K562 (cell line): ENCODE measurements around the gene SCN4A. TPM values are rescaled to one million over a fixed set of nuclear protein-coding genes. Genes with fewer than 3 reads are reported as not detected.

Experiments used
- ATAC-seq: fragments of 200-7000 bp; cut with Tn5 transposase; 3 replicates; pipeline ENCODE4 v1.9.1; 2020; ENCODE audit warnings: moderate library complexity
- BruUV-seq: library from RNA; stranded (reverse); fragments of 400-500 nt; replicated peaks from 2 replicates; lab custom pipeline; 2021; lab: Mats Ljungman, UMichigan
- CTCF ChIA-PET: fragments of 300-600 bp; formaldehyde crosslinking; extraction: SDS; loops from one replicate; lab custom pipeline; 2021; ENCODE audit warnings: low intra/inter-chr PET ratio; lab: Yijun Ruan, JAX
- POLR2A ChIA-PET: fragments of 300-600, 350-650 bp; sonication (Branson Sonifier 250); formaldehyde crosslinking; extraction: SDS; loops from one replicate; lab custom pipeline; 2021; ENCODE audit warnings: antibody characterized with exemption, inconsistent platforms; lab: Yijun Ruan, JAX
- DNase-seq, 4 experiments: peaks; one replicate each; pipeline versions ENCODE4 v3.0.0 to v3.0.0-alpha.2; 2011 to 2018; ENCODE audit warnings: low spot score in 3 of 4, mixed read lengths in 3 of 4; ENCODE audit errors: extremely low read depth in 1 of 4
- FAIRE-seq: peaks from 2 replicates; lab custom pipeline; 2011; peaks lifted over from hg19 to GRCh38; lab: Jason Lieb, UNC
- H2AFZ ChIP-seq: 2 replicates; pipeline ENCODE4 v1.6.0; 2011; ENCODE audit warnings: low read depth, low read length, control low read depth, inconsistent platforms
- H3K27ac ChIP-seq: fragments of 200-600 bp; 3 replicates; pipeline ENCODE4 v1.8.0; 2011; ENCODE audit warnings: low read depth, mild to moderate bottlenecking, control low read depth, inconsistent platforms, low read length, moderate library complexity, mixed read lengths; ENCODE audit errors: extremely low read depth
- H3K27me3 ChIP-seq, 2 experiments: fragments of 300-600 bp in 1 of 2; 2 replicates in 1 of 2; 3 replicates in 1 of 2; pipeline versions ENCODE4 v1.6.0 to v1.8.0; 2011; ENCODE audit warnings: inconsistent platforms in 2 of 2, low read length in 2 of 2, mild to moderate bottlenecking in 1 of 2, mixed read lengths in 1 of 2, moderate library complexity in 1 of 2; ENCODE audit not compliant: control insufficient read depth in 2 of 2, insufficient read depth in 2 of 2
- H3K36me3 ChIP-seq: fragments of 300-600 bp; 3 replicates; pipeline ENCODE4 v1.8.0; 2011; ENCODE audit warnings: mild to moderate bottlenecking, low read length, inconsistent platforms; ENCODE audit not compliant: control insufficient read depth, insufficient read depth
- H3K4me1 ChIP-seq, 2 experiments: fragments of 200-600 bp in 1 of 2; replicated peaks in 1 of 2; 2 replicates in 1 of 2; 3 replicates in 1 of 2; pipeline versions ENCODE4 v1.5.1 to v1.8.0; 2011; ENCODE audit warnings: inconsistent platforms in 2 of 2, low read length in 2 of 2, mild to moderate bottlenecking in 1 of 2, mixed read lengths in 1 of 2, moderate library complexity in 1 of 2; ENCODE audit not compliant: control insufficient read depth in 2 of 2, insufficient read depth in 2 of 2
- H3K4me2 ChIP-seq: 2 replicates; pipeline ENCODE4 v1.6.1; 2011; ENCODE audit warnings: low read length, control low read depth, inconsistent platforms, mixed read lengths; ENCODE audit not compliant: insufficient read depth
- H3K4me3 ChIP-seq: fragments of 200-600 bp; sonication (generic), shearing (Covaris generic); 2 replicates; pipeline ENCODE4 v1.5.1; 2016; ENCODE audit warnings: control low read depth, inconsistent platforms
- H3K79me2 ChIP-seq: fragments of 200-600 bp; 3 replicates; pipeline ENCODE4 v1.8.0; 2011; ENCODE audit warnings: low read length, inconsistent platforms; ENCODE audit not compliant: control insufficient read depth, insufficient read depth
- H3K9ac ChIP-seq, 2 experiments: 2 replicates each; pipeline versions ENCODE4 v1.6.0 to v1.6.1; 2011; ENCODE audit warnings: low read depth in 2 of 2, low read length in 2 of 2, control low read depth in 1 of 2, inconsistent platforms in 1 of 2, mild to moderate bottlenecking in 1 of 2, mixed read lengths in 1 of 2; ENCODE audit not compliant: insufficient read depth in 1 of 2
- H3K9me1 ChIP-seq: one replicate; pipeline ENCODE4 v1.6.0; 2011; ENCODE audit warnings: inconsistent platforms, mild to moderate bottlenecking, low read length, moderate library complexity; ENCODE audit not compliant: control insufficient read depth, insufficient read depth
- H3K9me3 ChIP-seq: replicated peaks from 2 replicates; pipeline ENCODE4 v1.5.1; 2011; ENCODE audit warnings: low read depth, low read length, inconsistent platforms; ENCODE audit not compliant: control insufficient read depth, insufficient read depth
- H4K20me1 ChIP-seq: replicated peaks from 2 replicates; pipeline ENCODE4 v1.6.1; 2011; ENCODE audit warnings: low read length, inconsistent platforms, mixed read lengths; ENCODE audit not compliant: control insufficient read depth, insufficient read depth
- BCOR ChIP-seq: fragments of 450-650 bp; IDR thresholded peaks from 2 replicates; pipeline ENCODE4 v1.6.1; 2016
- ESRRA ChIP-seq: fragments of 450-650 bp; IDR thresholded peaks from 2 replicates; pipeline ENCODE4 v1.6.1; 2014; ENCODE audit warnings: low read depth, mild to moderate bottlenecking, moderate library complexity, borderline replicate concordance
- SMARCA5 ChIP-seq: fragments of 450-650 bp; IDR thresholded peaks from 2 replicates; pipeline ENCODE4 v1.6.1; 2016
- STAT5A ChIP-seq: IDR thresholded peaks from 2 replicates; pipeline ENCODE4 v1.6.1; 2012; ENCODE audit warnings: low read length, inconsistent platforms, borderline replicate concordance
- ZFP36 ChIP-seq: fragments of 150-350 bp; IDR thresholded peaks from 2 replicates; pipeline ENCODE4 v1.6.1; 2018; ENCODE audit warnings: low read length, low read depth; ENCODE audit not compliant: partially characterized antibody
- WGBS: fragments of 100-300 bp; shearing (Covaris generic); methylation state at CpG from one replicate; pipeline ENCODE4 v1.1.6; 2016; ENCODE audit warnings: low coverage, mixed read lengths; ENCODE audit not compliant: insufficient coverage; ENCODE audit errors: missing lambda C conversion rate; 5-methylcytosine and 5-hydroxymethylcytosine counted together
- in situ Hi-C: fragments of 300-500 bp; cut with MboI; formaldehyde crosslinking; loops from 4 replicates; pipeline ENCODE4 v1.15.0; 2018; ENCODE audit warnings: inconsistent platforms, mixed read lengths
- intact Hi-C: fragments of 100-400 bp; cut with micrococcal nuclease; formaldehyde crosslinking; loops from 2 replicates; pipeline ENCODE4 v1.14.2; 2022
- polyA plus RNA-seq, 8 experiments: library from polyadenylated mRNA; depleted of rRNA in 4 of 8; stranded (reverse) in 5 of 8; unstranded in 3 of 8; fragments of >200 nt; fragmentation: Nextera tagmentation in 2 of 8; fragmentation: Illumina TruSeq in 1 of 8; extraction: Ambion mirVana in 2 of 8; extraction: Trizol in 1 of 8; gene quantifications; 2 replicates each; pipeline versions ENCODE4 v1.2.1 to v1.2.3, GENCODE V29; 2011 to 2014; ENCODE audit warnings: inconsistent platforms in 1 of 8, missing spikeins in 1 of 8
- total RNA-seq, 7 experiments: library from RNA; depleted of rRNA in 6 of 7; stranded (reverse); fragments of >200 nt in 6 of 7; fragmentation: Illumina TruSeq in 2 of 7; extraction: Trizol in 2 of 7; gene quantifications; 2 replicates each; pipeline versions ENCODE4 v1.2.1 to v1.2.3, GENCODE V29; 2011 to 2021; ENCODE audit warnings: low replicate concordance in 1 of 7

Gene SCN4A
- total and polyA plus RNA-seq, 9 of the 15 experiments (the other 6 are each of a cell fraction or from before 2014, with no cell fraction given) = 0.29 to 2.6 (median 1.4) TPM

- Histone ChIP-seq H3K9me3 (no peaks in the 10 kb centered on the region), H3K4me1 (peaks cover 3 to 37% of the 10 kb centered on the region in 2 experiments; a peak in 3 of 5 replicates), H3K36me3 (no peaks in the 10 kb centered on the region), H3K79me2 (no peaks in the 10 kb centered on the region), H3K9me1 (no peaks in the 10 kb centered on the region), H3K4me2 (no peak overlapping the region), H4K20me1 (no peaks in the 10 kb centered on the region; the same call in 1 of the 2 replicates), H2AFZ (no peak overlapping the region), H3K27me3 (peaks cover 24 to 69% of the 10 kb centered on the region in 2 experiments; a peak in 4 of 5 replicates), H3K4me3 (no peak overlapping the region), H3K27ac (no peak overlapping the region), H3K9ac (0 out of 4 replicates have a peak overlapping the region, but pooled peaks of 1 of the 2 experiments have one; percentile 26)
- TF ChIP-seq SMARCA5 (no peak), STAT5A (no peak), ESRRA (peak; percentile 56), BCOR (peak; percentile 39; the same call in 1 of the 2 replicates), ZFP36 (peak; percentile 28)
- ChIA-PET POLR2A (no interaction called here), CTCF (no interaction called here)
- ATAC-seq = no peak
- no TSS peak for BruUV-seq
- no peak for DNase-seq
- intact Hi-C loops = loop anchor here (5.0 to 10.0 kb wide), 2 partner anchors 47 to 80 kb away; partner anchors contain the start of gene ICAM2
- in situ Hi-C loops = no loop called here
- WGBS = 18% methylated on average over 20 of the region's 24 CpGs
- FAIRE-seq = peak; percentile 15
These were observed 27.8 kb downstream of the SCN4A start for GRCh38 chr17:63944736-63945499.
